HepG2 (cell line): ENCODE measurements around the gene COBLL1. TPM values are rescaled to one million over a fixed set of nuclear protein-coding genes. Genes with fewer than 3 reads are reported as not detected.

Source experiments
- ATAC-seq: fragments of 200-7000 bp; cut with Tn5 transposase; 3 replicates; pipeline ENCODE4 v1.9.1; 2020; ENCODE audit warnings: mild to moderate bottlenecking, moderate library complexity
- BruUV-seq: library from RNA; stranded (reverse); fragments of 400-500 nt; replicated peaks from 2 replicates; lab custom pipeline; 2021; lab: Mats Ljungman, UMichigan
- CTCF ChIA-PET: fragments of 300-600 bp; formaldehyde crosslinking; extraction: SDS; loops from one replicate; lab custom pipeline; 2021; ENCODE audit warnings: low total read pairs, inconsistent platforms, low intra/inter-chr PET ratio; lab: Yijun Ruan, JAX
- POLR2A ChIA-PET: fragments of 350-600 bp; sonication (Branson Sonifier 250); formaldehyde crosslinking; loops from one replicate; lab custom pipeline; 2020; ENCODE audit warnings: antibody characterized with exemption, inconsistent platforms; lab: Yijun Ruan, JAX
- DNase-seq: peaks from one replicate; pipeline ENCODE4 v3.0.0-alpha.2; 2015; ENCODE audit warnings: low spot score
- FAIRE-seq: peaks from 3 replicates; lab custom pipeline; 2011; peaks lifted over from hg19 to GRCh38; lab: Jason Lieb, UNC
- H2AFZ ChIP-seq: one replicate; pipeline ENCODE4 v1.6.1; 2011; ENCODE audit warnings: low read length, inconsistent platforms
- H3K27ac ChIP-seq: fragments of 300-600 bp; 3 replicates; pipeline ENCODE4 v1.8.0; 2011; ENCODE audit warnings: mixed run types, mild to moderate bottlenecking, mixed read lengths, low read length, inconsistent platforms; ENCODE audit not compliant: insufficient read depth; ENCODE audit errors: extremely low read length
- H3K27me3 ChIP-seq, 2 experiments: fragments of 200-600 bp in 1 of 2; 2 replicates in 1 of 2; 3 replicates in 1 of 2; pipeline versions ENCODE4 v1.6.0 to v1.8.0; 2011; ENCODE audit warnings: low read length in 2 of 2, mild to moderate bottlenecking in 2 of 2, moderate library complexity in 2 of 2, inconsistent platforms in 1 of 2; ENCODE audit not compliant: insufficient read depth in 2 of 2, control insufficient read depth in 1 of 2
- H3K36me3 ChIP-seq, 2 experiments: fragments of 200-600 bp in 1 of 2; replicated peaks in 1 of 2; 2 replicates in 1 of 2; 3 replicates in 1 of 2; pipeline versions ENCODE4 v1.5.1 to v1.8.0; 2011; ENCODE audit warnings: low read length in 2 of 2, inconsistent platforms in 1 of 2; ENCODE audit not compliant: insufficient read depth in 2 of 2, control insufficient read depth in 1 of 2
- H3K4me1 ChIP-seq: 2 replicates; pipeline ENCODE4 v1.5.1; 2012; ENCODE audit warnings: low read length, inconsistent platforms; ENCODE audit not compliant: insufficient read depth
- H3K4me2 ChIP-seq: 2 replicates; pipeline ENCODE4 v1.6.0; 2011; ENCODE audit warnings: low read depth, low read length, inconsistent platforms
- H3K4me3 ChIP-seq, 3 experiments: fragments of 200-600 bp in 1 of 3; sonication (generic), shearing (Covaris generic) in 1 of 3; replicated peaks in 1 of 3; 2 replicates each; pipeline ENCODE4 v1.5.1; 2011 to 2016; ENCODE audit warnings: low read length in 3 of 3, inconsistent platforms in 2 of 3, low read depth in 2 of 3, mild to moderate bottlenecking in 2 of 3, control low read depth in 1 of 3, mixed read lengths in 1 of 3; ENCODE audit not compliant: insufficient read depth in 1 of 3
- H3K79me2 ChIP-seq: one replicate; pipeline ENCODE4 v1.6.1; 2011; ENCODE audit warnings: low read length, inconsistent platforms; ENCODE audit not compliant: insufficient read depth
- H3K9ac ChIP-seq: 2 replicates; pipeline ENCODE4 v1.6.0; 2011; ENCODE audit warnings: mild to moderate bottlenecking, low read depth, low read length, inconsistent platforms; ENCODE audit not compliant: insufficient read depth
- H3K9me3 ChIP-seq: 2 replicates; pipeline ENCODE4 v1.5.1; 2012; ENCODE audit warnings: mild to moderate bottlenecking, low read length
- H4K20me1 ChIP-seq: 2 replicates; pipeline ENCODE4 v1.6.0; 2011; ENCODE audit warnings: inconsistent platforms, mild to moderate bottlenecking, low read length, moderate library complexity; ENCODE audit not compliant: insufficient read depth
- ATF7-NPFF ChIP-seq: sonication (generic); formaldehyde crosslinking; IDR thresholded peaks from 2 replicates; pipeline ENCODE4 v1.8.1; 2023; ENCODE audit warnings: mild to moderate bottlenecking, low read depth, missing genetic modification reagents, moderate library complexity
- BATF2 ChIP-seq: sonication (generic); formaldehyde crosslinking; IDR thresholded peaks from 2 replicates; pipeline ENCODE4 v1.8.0; 2022; ENCODE audit warnings: mild to moderate bottlenecking, missing genetic modification reagents, moderate library complexity
- FOXK1 ChIP-seq: sonication (generic); formaldehyde crosslinking; IDR thresholded peaks from 2 replicates; pipeline ENCODE4 v1.4.0; 2020; ENCODE audit warnings: low read depth, missing genetic modification reagents, borderline replicate concordance
- MAFK ChIP-seq, 2 experiments: IDR thresholded peaks in 1 of 2; conservative IDR thresholded peaks in 1 of 2; 2 replicates each; pipeline ENCODE4 v1.6.1; 2011; ENCODE audit warnings: improper control_type of control experiment in 2 of 2, low read length in 2 of 2
- MED1 ChIP-seq: sonication (generic); formaldehyde crosslinking; IDR thresholded peaks from 2 replicates; pipeline ENCODE4 v1.4.0; 2020; ENCODE audit warnings: missing genetic modification reagents
- NFIC ChIP-seq: IDR thresholded peaks from 2 replicates; pipeline ENCODE4 v1.6.1; 2012; ENCODE audit warnings: mild to moderate bottlenecking, low read length, inconsistent platforms
- RARA ChIP-seq: IDR thresholded peaks from 2 replicates; pipeline ENCODE4 v1.6.1; 2016; ENCODE audit warnings: missing genetic modification reagents, missing compliant biosample characterization
- RBM22 ChIP-seq: fragments of 200-400 bp; formaldehyde crosslinking; optimal IDR thresholded peaks from 2 replicates; pipeline ENCODE3; 2017; ENCODE audit warnings: mild to moderate bottlenecking, low read length, moderate library complexity
- RELA ChIP-seq: sonication (generic); formaldehyde crosslinking; IDR thresholded peaks from 2 replicates; pipeline ENCODE4 v1.4.0; 2020; ENCODE audit warnings: missing genetic modification reagents
- STAT6 ChIP-seq: sonication (generic); formaldehyde crosslinking; IDR thresholded peaks from 2 replicates; pipeline ENCODE4 v1.4.0; 2020; ENCODE audit warnings: missing genetic modification reagents, mild to moderate bottlenecking, borderline replicate concordance
- TGIF2 ChIP-seq: IDR thresholded peaks from 2 replicates; pipeline ENCODE4 v1.6.1; 2016; ENCODE audit warnings: control low read depth, missing compliant biosample characterization
- ZFY ChIP-seq: sonication (generic); formaldehyde crosslinking; IDR thresholded peaks from 2 replicates; pipeline ENCODE4 v1.4.0; 2020; ENCODE audit warnings: missing genetic modification reagents
- ZMYM4 ChIP-seq: sonication (generic); formaldehyde crosslinking; IDR thresholded peaks from 2 replicates; pipeline ENCODE4 v1.8.1; 2023; ENCODE audit warnings: mild to moderate bottlenecking, missing genetic modification reagents
- ZNF124 ChIP-seq: sonication (generic); formaldehyde crosslinking; IDR thresholded peaks from 2 replicates; pipeline ENCODE4 v1.4.0; 2020; ENCODE audit warnings: missing genetic modification reagents
- ZNF33A ChIP-seq: sonication (generic); formaldehyde crosslinking; IDR thresholded peaks from 2 replicates; pipeline ENCODE4 v1.5.1; 2020; ENCODE audit warnings: missing genetic modification reagents, mild to moderate bottlenecking, moderate library complexity, borderline replicate concordance
- ZNF740 ChIP-seq: sonication (generic); formaldehyde crosslinking; IDR thresholded peaks from 2 replicates; pipeline ENCODE4 v1.4.0; 2020; ENCODE audit warnings: missing genetic modification reagents
- ZNF772 ChIP-seq: sonication (generic); formaldehyde crosslinking; IDR thresholded peaks from 2 replicates; pipeline ENCODE4 v1.5.0; 2020; ENCODE audit warnings: mild to moderate bottlenecking, missing genetic modification reagents
- WGBS: methylation state at CpG from one replicate; pipeline ENCODE4 v1.1.6; 2017; ENCODE audit warnings: low lambda C conversion rate; 5-methylcytosine and 5-hydroxymethylcytosine counted together
- in situ Hi-C: cut with HindIII; loops from 2 replicates; pipeline ENCODE4 v1.10.0; 2017; ENCODE audit warnings: low pct_unique_long_range_greater_than_20kb; ENCODE audit not compliant: extremely low pct_ligation_motif_present
- intact Hi-C: fragments of 100-400 bp; cut with micrococcal nuclease; formaldehyde crosslinking; loops from one replicate; pipeline ENCODE4 v1.10.0; 2022; ENCODE audit not compliant: unreplicated experiment
- polyA plus RNA-seq, 8 experiments: library from polyadenylated mRNA; depleted of rRNA in 3 of 8; stranded (reverse) in 7 of 8; unstranded in 1 of 8; fragments of >200 nt; fragmentation: Illumina TruSeq in 4 of 8; extraction: Trizol in 4 of 8; gene quantifications; 2 replicates each; pipeline versions ENCODE4 v1.2.1 to v1.2.3, GENCODE V29; 2011 to 2016; ENCODE audit warnings: low read depth in 4 of 8, missing spikeins in 1 of 8, mixed read lengths in 1 of 8; ENCODE audit not compliant: insufficient read depth in 1 of 8
- total RNA-seq, 5 experiments: library from RNA; depleted of rRNA; stranded (reverse); fragments of >200 nt; fragmentation: Illumina TruSeq; extraction: Trizol; gene quantifications; 2 replicates each; pipeline ENCODE4 v1.2.3, GENCODE V29; 2016; ENCODE audit warnings: low read depth in 1 of 5
- TF ChIP-seq, protein P1 (sequence below): sonication (generic); formaldehyde crosslinking; IDR thresholded peaks from 2 replicates; pipeline ENCODE4 v1.4.0; 2020; ENCODE audit warnings: missing genetic modification reagents

COBLL1 gene
- total and polyA plus RNA-seq, 2 of the 13 experiments (the other 11 are each of a cell fraction or from before 2014, with no cell fraction given): 32.6 to 86.8 TPM

GRCh38 chr2:164747140-164747539 lies 94.5 kb downstream of the COBLL1 start (continued):
- TF ChIP-seq STAT6 (CRISPR knock-in tag): no peak
- TF ChIP-seq MAFK (conservative IDR thresholded peaks at IDR 0.05 in 1 of 2, IDR thresholded peaks at IDR 0.05 in 1 of 2; ENCODE audit: low read length in 2 of 2): no peak
- no peak for TF ChIP-seq ATF7-NPFF (CRISPR knock-in tag)
- TF ChIP-seq TGIF2 (CRISPR knock-in tag): no peak
- TF ChIP-seq MED1 (CRISPR knock-in tag): 0 out of 2 replicates have a peak, but pooled peaks have one; percentile 18
- TF ChIP-seq, protein P1, sequence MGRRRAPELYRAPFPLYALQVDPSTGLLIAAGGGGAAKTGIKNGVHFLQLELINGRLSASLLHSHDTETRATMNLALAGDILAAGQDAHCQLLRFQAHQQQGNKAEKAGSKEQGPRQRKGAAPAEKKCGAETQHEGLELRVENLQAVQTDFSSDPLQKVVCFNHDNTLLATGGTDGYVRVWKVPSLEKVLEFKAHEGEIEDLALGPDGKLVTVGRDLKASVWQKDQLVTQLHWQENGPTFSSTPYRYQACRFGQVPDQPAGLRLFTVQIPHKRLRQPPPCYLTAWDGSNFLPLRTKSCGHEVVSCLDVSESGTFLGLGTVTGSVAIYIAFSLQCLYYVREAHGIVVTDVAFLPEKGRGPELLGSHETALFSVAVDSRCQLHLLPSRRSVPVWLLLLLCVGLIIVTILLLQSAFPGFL (CRISPR knock-in tag): no peak
- TF ChIP-seq BATF2 (CRISPR knock-in tag): no peak

DNA sequence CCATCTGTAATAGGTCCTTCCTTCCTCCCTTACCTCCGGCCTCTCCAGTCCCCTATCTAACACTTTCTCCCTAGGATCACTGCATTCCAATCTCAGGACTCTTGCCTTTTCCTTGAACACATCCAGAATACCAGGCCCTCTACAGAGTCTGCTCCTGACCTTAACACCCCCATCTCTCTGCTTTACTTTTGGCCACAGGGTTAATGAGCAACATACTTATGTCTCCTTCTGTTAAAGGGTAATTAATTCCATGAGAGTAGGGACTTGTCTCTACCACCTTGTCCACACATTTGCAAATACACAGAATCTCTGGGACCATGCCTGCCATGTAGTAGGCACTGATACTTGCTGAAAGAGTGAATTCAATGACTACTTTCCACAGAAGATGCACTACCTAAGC lies 94.9 kb downstream of the COBLL1 start:
- Histone ChIP-seq H3K9ac (no peak overlapping the region), H3K79me2 (peaks cover 79% of the 10 kb centered on the region), H3K27me3 (no peaks in the 10 kb centered on the region), H2AFZ (no peak overlapping the region), H3K36me3 (no peaks in the 10 kb centered on the region; a peak in 2 of 5 replicates), H4K20me1 (no peaks in the 10 kb centered on the region), H3K4me1 (peaks cover 65% of the 10 kb centered on the region), H3K27ac (peak overlapping the region; percentile 12), H3K4me2 (no peak overlapping the region; the same call in 1 of the 2 replicates), H3K9me3 (no peaks in the 10 kb centered on the region), H3K4me3 (no peak overlapping the region)
- WGBS: 89% methylated on average over 1 of the region's 1 CpG
- in situ Hi-C loops (no loop called here), intact Hi-C loops (no loop called here)
- ChIA-PET CTCF (no interaction called here), POLR2A (no interaction called here)
- DNase-seq (no peak), ATAC-seq (peak; percentile 68), FAIRE-seq (no peak)
- no TSS peak for BruUV-seq
- TF ChIP-seq ZMYM4 (CRISPR knock-in tag) (peak; percentile 60), RELA (CRISPR knock-in tag) (no peak), RBM22 (peak; percentile 32), ZNF33A (CRISPR knock-in tag) (no peak), ZNF740 (CRISPR knock-in tag) (no peak), ZNF772 (CRISPR knock-in tag) (no peak), FOXK1 (CRISPR knock-in tag) (no peak), ZNF124 (CRISPR knock-in tag) (no peak), RARA (CRISPR knock-in tag) (no peak), ZFY (no peak), NFIC (no peak)
